ENCODE results near the gene CYB561D1.

The CYB561D1 gene

GRCh38 chr1:109535481-109535880 lies 41.6 kb downstream of the CYB561D1 start:
- no peak for DNase-seq (ENCODE audit: low read depth)
- H3K4me3 ChIP-seq (ENCODE audit: low read depth, low read length) = no peak overlapping the region
- TF ChIP-seq CTCF (IDR thresholded peaks at IDR 0.05; ENCODE audit: low read depth, low read length, missing control alignments) = no peak

- TF ChIP-seq CTCF (IDR thresholded peaks at IDR 0.05; ENCODE audit: low read depth, low read length, missing control alignments) = no peak
- DNase-seq (ENCODE audit: low read depth) = no peak
- H3K4me3 ChIP-seq (ENCODE audit: low read depth, low read length) = no peak overlapping the region
Measured at GRCh38 chr1:109535971-109536491, 42.1 kb downstream of the CYB561D1 start.

GRCh38 chr1:109537450-109538178 lies 43.7 kb downstream of the CYB561D1 start:
- no peak for TF ChIP-seq CTCF (IDR thresholded peaks at IDR 0.05; ENCODE audit: low read depth, low read length, missing control alignments)
- H3K4me3 ChIP-seq (ENCODE audit: low read depth, low read length) = no peak overlapping the region
- no peak for DNase-seq (ENCODE audit: low read depth)

- H3K4me3 ChIP-seq (ENCODE audit: low read depth, low read length) = no peak overlapping the region
- no peak for DNase-seq (ENCODE audit: low read depth)
- no peak for TF ChIP-seq CTCF (IDR thresholded peaks at IDR 0.05; ENCODE audit: low read depth, low read length, missing control alignments)
Measured at GRCh38 chr1:109538827-109539555, 45.1 kb downstream of the CYB561D1 start.

- no peak for DNase-seq (ENCODE audit: low read depth)
- TF ChIP-seq CTCF (IDR thresholded peaks at IDR 0.05; ENCODE audit: low read depth, low read length, missing control alignments) = no peak
Measured at GRCh38 chr1:109539676-109540075, 45.8 kb downstream of the CYB561D1 start, which contains the start of gene GPR61. Gene GPR61, plus strand, starts transcription at chr1:109539872. Its CDS starts 3,151 bp downstream, at chr1:109543023.

GRCh38 chr1:109541102-109541501 lies 47.2 kb downstream of the CYB561D1 start:
- no peak for DNase-seq (ENCODE audit: low read depth)
- no peak overlapping the region for H3K4me3 ChIP-seq (ENCODE audit: low read depth, low read length)
- no peak for TF ChIP-seq CTCF (IDR thresholded peaks at IDR 0.05; ENCODE audit: low read depth, low read length, missing control alignments)

More at GRCh38 chr1:109539676-109540075, 45.8 kb downstream of the CYB561D1 start, which contains the start of gene GPR61:
- no peak within 1 kb of the TSS for H3K4me3 ChIP-seq (ENCODE audit: low read depth, low read length)

Measured in GM12864 (cell line).